GM12872 (cell line): ENCODE measurements around the gene WNT3.

Experiments
- TF ChIP-seq, protein P1 (sequence below): IDR thresholded peaks from 3 replicates; pipeline ENCODE4 v1.5.1; 2011; ENCODE audit warnings: low read depth, mild to moderate bottlenecking, low read length, moderate library complexity; ENCODE audit not compliant: insufficient read depth

The WNT3 gene

DNA sequence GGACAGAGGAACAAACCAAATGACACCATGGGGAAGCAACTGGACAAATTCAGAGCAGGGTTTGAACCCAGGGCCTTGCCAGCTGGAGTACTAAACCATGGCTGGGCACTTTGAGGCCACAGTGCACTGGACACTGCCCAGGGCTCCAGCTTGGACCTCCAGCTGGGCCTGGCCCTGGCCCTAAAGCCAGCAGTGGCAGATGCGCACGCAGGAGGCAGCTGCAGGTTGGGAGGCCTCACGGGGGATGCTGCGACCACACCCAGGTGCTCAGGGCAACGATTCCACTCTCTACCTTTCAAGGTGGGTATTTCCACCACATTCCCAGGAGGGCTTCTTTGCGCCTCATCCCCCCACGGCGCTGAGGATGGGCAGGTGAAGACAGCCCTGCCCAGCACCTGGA lies 28.9 kb downstream of the WNT3 start:
- TF ChIP-seq, protein P1, sequence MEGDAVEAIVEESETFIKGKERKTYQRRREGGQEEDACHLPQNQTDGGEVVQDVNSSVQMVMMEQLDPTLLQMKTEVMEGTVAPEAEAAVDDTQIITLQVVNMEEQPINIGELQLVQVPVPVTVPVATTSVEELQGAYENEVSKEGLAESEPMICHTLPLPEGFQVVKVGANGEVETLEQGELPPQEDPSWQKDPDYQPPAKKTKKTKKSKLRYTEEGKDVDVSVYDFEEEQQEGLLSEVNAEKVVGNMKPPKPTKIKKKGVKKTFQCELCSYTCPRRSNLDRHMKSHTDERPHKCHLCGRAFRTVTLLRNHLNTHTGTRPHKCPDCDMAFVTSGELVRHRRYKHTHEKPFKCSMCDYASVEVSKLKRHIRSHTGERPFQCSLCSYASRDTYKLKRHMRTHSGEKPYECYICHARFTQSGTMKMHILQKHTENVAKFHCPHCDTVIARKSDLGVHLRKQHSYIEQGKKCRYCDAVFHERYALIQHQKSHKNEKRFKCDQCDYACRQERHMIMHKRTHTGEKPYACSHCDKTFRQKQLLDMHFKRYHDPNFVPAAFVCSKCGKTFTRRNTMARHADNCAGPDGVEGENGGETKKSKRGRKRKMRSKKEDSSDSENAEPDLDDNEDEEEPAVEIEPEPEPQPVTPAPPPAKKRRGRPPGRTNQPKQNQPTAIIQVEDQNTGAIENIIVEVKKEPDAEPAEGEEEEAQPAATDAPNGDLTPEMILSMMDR, result no peak

DNA sequence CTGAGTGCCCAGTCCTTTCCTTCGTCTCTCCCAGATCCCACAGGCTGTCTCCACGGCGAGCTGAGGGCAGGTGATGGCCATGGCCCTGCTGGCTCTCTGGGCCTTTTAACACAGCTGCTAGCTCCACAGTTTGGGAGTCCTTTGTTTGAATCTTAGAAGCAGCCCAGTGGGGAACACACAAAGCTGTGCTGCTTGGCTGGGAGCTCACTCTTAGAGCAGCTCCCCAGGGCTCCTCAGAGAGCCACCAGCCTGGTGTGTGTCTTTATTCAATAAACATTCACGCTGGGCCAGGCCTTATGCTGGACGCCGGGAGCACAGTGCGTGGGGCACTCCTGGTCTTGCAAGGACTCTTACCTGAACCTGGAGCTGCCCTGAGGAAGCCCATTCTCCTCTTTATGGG lies 29.7 kb downstream of the WNT3 start:
- TF ChIP-seq, protein P1, result no peak

DNA sequence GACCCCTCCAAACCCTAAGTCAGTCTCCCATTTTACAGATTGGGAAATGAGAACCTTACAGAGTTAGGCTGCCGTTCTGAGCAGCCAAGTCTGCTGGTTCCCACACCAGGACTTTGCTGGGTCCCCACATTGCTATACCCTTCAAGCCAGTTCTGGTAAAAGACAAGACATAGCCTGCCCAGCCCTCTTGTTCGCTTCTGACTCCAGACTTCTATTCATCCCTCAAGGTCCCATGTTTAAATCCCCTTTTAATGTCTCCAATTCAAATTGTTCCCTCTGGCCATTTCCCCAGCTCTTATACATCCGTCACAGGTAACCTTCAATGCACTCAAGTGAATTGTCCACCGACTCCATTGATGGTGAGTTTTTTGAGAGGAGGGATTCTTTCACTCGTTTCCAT lies 30.2 kb downstream of the WNT3 start:
- TF ChIP-seq, protein P1, result no peak

DNA sequence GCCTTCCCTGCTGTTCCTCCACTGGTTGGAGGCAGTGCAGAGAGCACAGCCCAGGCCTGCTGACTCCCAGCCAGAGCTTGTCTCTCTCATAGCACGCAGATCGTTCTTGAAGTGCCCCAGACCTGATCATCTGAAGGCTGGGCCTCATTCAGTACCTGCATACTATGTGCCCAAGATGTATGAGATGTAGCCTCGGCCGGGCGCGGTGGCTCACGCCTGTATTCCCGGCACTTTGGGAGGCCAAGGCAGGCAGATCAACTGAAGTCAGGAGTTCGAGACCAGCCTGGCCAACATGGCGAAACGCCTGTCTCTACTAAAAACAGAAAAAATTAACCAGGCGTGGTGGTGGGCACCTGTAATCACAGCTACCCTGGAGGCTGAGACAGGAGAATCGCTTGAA lies 31.0 kb downstream of the WNT3 start:
- TF ChIP-seq, protein P1, result no peak

DNA sequence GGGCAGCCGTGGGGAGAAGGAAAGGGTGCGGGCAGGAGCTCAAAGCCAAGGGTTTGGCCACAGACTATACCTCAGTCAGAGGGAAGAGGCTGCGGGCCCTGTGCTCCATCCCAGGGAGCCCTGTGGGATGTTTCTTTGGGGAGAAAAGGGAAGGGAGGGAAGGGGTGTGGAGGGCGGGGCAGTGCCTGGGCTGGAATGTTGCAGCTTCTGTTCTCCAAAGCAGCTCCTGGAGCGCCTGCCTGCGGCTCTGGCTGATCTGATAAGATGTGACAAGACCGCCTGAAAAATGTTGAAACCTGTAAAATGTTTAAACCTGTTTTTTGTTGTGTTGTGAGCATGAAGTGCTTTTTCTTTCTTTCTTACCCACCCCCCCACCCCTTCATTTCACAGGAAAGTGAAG lies 32.8 kb downstream of the WNT3 start:
- TF ChIP-seq, protein P1, result no peak

DNA sequence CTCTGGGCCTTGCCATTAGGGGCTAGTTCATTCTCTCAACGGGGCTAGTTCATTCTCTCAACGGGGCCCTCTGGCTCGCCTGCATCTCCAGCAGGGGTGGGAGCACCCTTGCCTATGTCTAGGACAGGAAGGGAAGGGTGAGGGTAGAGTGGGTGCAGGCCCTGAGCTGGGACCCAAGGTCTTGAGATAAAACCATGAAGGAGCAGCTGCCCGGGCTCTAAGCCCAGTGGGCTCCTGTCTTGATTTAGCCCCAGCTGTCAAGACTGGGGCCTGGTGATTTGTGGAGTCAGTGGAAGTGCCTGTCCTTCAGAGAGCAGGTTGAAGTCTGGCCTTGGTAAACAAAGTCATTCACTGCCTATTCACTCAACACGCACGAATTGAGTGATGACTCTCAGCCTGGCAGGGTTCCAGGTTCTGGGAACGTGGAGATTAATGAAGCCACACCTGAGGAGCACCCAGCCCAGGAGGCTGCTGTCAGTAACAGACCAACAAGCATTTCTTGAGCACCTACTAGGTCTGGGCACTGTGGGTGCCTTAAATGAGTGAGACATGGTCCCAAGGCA lies 35.4 kb downstream of the WNT3 start:
- TF ChIP-seq, protein P1, result no peak

DNA sequence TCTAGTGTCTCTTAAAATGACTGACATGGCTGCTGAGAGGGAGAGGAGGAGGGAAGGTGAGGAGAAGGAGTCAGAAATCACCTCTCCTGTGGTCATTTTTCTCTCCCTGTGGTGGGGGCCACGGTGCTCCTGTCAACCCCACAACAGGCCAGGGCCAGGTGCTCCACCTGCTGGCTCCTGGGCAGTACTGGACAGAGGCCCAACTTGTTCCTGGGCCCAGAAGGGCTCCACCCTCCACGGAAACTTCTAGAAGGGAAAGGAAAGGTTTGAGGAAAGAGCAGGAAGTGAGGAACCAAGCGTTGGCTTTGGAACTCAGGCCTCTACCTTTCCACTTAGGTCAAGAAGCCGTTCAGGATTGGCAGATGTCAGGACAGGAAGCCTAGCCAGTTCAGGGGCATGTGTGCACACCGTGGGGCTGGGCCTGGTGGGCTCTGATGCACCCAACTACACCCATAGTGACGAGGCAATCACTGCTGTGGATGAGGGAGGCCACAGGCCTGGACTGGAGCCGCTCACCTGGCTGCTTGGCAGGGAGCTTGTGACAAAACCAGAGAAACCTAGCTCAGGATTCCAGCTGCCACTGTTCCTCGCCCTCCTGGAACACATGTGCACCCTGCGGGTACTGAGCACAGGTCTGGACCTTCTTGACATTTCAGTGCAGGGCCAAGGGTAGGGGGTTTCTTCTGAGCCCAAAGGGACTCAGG lies 36.1 kb downstream of the WNT3 start:
- TF ChIP-seq, protein P1, result peak; percentile 71
